GM10248 (cell line): ENCODE measurements around the gene AP3D1.
A peak's percentile ranks its signal among the peaks of the same experiment; 100 is the strongest.
"Not testable (repeated sequence)": the region's sequence is repeated elsewhere in the genome, so short reads cannot be mapped to it uniquely, and the experiment has no call there.

Experiments
- CTCF ChIA-PET: fragments of 300-600 bp; sonication (Branson Sonifier 250); formaldehyde crosslinking; extraction: SDS; loops from one replicate; lab custom pipeline; 2021; ENCODE audit warnings: antibody characterized with exemption; lab: Yijun Ruan, JAX
- POLR2A ChIA-PET: fragments of 350-650 bp; sonication (Branson Sonifier 250); formaldehyde crosslinking; extraction: SDS; loops from one replicate; lab custom pipeline; 2020; ENCODE audit warnings: antibody characterized with exemption; lab: Yijun Ruan, JAX
- DNase-seq: peaks from one replicate; pipeline ENCODE4 v3.0.0; 2012; ENCODE audit errors: extremely low spot score
- CTCF ChIP-seq: IDR thresholded peaks from 2 replicates; pipeline ENCODE4 v1.5.1; 2012; ENCODE audit warnings: mild to moderate bottlenecking, low read depth; ENCODE audit errors: extremely low read depth, missing control alignments, control extremely low read depth

Gene AP3D1

DNA sequence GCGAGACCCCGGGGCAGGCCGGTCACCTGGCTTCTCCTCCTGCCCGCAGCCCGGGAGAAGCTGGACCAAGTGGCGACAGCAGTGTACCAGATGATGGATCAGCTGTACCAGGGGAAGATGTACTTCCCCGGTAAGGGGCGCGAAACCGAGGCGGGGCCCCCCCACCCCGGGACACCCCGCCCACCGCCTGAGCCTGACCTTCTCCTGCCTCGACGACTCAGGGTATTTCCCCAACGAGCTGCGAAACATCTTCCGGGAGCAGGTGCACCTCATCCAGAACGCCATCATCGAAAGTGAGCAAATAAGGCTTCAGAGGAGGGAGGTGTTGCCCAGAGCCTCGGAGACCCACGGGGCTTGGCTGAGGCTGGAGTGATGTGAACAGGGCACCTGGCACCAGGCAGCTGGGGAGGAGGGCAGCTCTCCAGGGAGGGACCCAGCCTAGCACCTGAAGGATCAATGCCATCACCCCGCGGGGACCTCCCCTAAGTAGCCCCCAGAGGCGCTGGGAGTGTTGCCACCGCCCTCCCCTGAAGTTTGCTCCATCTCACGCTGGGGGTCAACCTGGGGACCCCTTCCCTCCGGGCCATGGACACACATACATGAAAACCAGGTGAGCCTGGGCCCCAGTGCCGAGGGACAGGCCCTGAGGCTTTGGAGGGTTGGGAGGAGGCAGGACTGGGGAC lies 54.0 kb downstream of the AP3D1 start:
- TF ChIP-seq CTCF: no peak
- peak; percentile 69 for DNase-seq
- CTCF ChIA-PET: interaction anchor here (1.1 kb wide), 1 partner anchor 9 kb away, joined by 4 read pairs; no protein-coding TSS in a partner anchor
- POLR2A ChIA-PET: interaction anchor here (0.5 to 0.6 kb wide), 2 partner anchors 31 to 1958 kb away, joined by 3 read pairs; no protein-coding TSS in a partner anchor

DNA sequence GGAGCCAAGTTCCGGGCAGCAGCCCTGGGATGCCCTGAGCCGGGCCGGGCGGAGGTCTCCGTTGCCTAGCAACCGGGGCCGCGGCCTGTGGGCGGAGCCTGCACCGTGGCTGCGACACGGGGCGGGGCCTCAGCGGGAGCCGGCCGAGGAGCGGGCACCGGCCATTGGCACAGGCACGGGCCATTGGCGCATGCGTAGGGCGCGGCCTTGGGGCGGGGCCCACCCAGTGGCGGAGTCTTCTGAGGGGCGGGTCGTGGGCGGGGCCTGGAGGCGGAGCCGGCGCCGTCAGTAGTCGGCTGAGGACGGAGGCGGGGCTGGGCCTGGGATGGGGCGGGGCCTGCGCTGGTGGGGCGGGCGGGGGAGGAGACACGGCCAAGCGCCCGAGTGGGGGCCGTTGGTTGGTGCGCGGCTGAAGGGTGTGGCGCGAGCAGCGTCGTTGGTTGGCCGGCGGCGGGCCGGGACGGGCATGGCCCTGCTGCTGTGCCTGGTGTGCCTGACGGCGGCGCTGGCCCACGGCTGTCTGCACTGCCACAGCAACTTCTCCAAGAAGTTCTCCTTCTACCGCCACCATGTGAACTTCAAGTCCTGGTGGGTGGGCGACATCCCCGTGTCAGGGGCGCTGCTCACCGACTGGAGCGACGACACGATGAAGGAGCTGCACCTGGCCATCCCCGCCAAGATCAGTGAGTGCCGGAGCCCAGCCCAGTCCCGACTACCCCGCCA lies 54.7 kb downstream of the AP3D1 start, which contains the start of gene IZUMO4:
Gene IZUMO4 (plus strand): TSS at position 436 of the 723 bp plus-strand sequence. CDS start 31 bp downstream, at position 467.
- ChIA-PET CTCF (interaction anchor here (1.1 to 2.0 kb wide), 2 partner anchors 9 kb away, joined by 4 to 7 read pairs; no protein-coding TSS in a partner anchor), POLR2A (interaction anchor here (0.6 kb wide), 1 partner anchor 1958 kb away, joined by 3 read pairs; no protein-coding TSS in a partner anchor)
- peak; percentile 36 for TF ChIP-seq CTCF
- DNase-seq: peak; percentile 99

DNA sequence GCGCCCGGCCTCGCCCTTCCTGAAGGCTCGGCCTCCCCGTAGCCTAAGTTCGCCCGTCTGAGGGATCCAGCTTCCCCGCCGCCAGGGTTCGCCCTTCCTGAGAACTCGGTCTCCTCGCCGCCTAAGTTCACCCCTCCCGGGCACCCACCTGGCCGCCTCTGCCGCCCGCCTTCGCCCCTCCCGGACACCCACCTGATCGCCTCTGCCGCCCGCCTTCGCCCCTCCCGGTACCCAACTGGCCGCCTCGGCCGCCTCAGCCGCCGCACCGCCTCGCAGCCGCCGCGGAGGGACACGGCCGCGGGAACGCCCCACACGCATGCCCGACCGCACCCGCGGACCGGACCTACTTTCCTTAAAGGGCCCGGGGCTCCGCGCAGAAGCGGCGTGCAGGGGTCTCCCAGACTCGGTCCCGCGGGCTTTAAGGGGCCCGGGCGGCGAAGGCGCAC lies 55.3 kb downstream of the AP3D1 start, which contains the start of gene MOB3A:
Gene MOB3A (minus strand): TSS at position 293 of the 446 bp plus-strand sequence. CDS start 17,766 bp downstream, outside the sequence.
- ChIA-PET POLR2A (interaction anchor here (0.7 to 2.0 kb wide), 2 partner anchors 38 to 44 kb away, joined by 3 to 6 read pairs; no protein-coding TSS in a partner anchor), CTCF (interaction anchor here (1.1 to 2.0 kb wide), 3 partner anchors 9 to 12 kb away, joined by 3 to 7 read pairs (median 6); no protein-coding TSS in a partner anchor)
- TF ChIP-seq CTCF: peak; percentile 61
- no peak for DNase-seq

- CTCF ChIA-PET: interaction anchor here (1.5 to 1.6 kb wide), 2 partner anchors 20 to 49 kb away, joined by 4 read pairs; no protein-coding TSS in a partner anchor
- not testable (repeated sequence) for DNase-seq
- POLR2A ChIA-PET: interaction anchor here (0.6 to 1.2 kb wide), 3 partner anchors 115 to 189 kb away, joined by 3 to 5 read pairs (median 4); no protein-coding TSS in a partner anchor
These were observed 59.3 kb downstream of the AP3D1 start for GRCh38 chr19:2091926-2092525.

DNA sequence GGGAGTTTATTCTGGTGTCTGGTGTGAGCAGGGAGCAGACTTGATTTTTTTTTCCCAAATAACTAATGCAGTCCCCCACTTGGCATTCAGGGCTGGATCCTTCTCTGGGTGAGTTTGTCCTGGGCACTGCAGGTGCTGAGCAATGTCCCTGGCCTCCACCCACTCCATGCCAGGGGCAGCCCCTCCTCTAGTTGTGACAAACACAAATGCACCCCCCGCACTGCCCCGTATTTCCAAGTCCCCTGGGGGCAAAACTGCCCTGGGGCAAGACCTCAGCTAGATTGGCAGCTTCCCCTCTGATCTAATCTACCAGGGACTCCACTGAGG lies 61.7 kb downstream of the AP3D1 start:
- TF ChIP-seq CTCF: no peak
- CTCF ChIA-PET: interaction anchor here (1.1 to 1.6 kb wide), 2 partner anchors 49 to 136 kb away, joined by 3 read pairs; no protein-coding TSS in a partner anchor
- POLR2A ChIA-PET: interaction anchor here (0.6 to 1.4 kb wide), 6 partner anchors 38 to 428 kb away, joined by 3 to 7 read pairs (median 3); partner anchors contain the start of gene GADD45B
- no peak for DNase-seq

GRCh38 chr19:2089001-2089711 lies 62.2 kb downstream of the AP3D1 start:
- CTCF ChIA-PET: interaction anchor here (1.6 kb wide), 2 partner anchors 46 to 136 kb away, joined by 3 read pairs; no protein-coding TSS in a partner anchor
- POLR2A ChIA-PET: interaction anchor here (0.6 to 1.4 kb wide), 5 partner anchors 37 to 428 kb away, joined by 3 to 4 read pairs (median 3); partner anchors contain the start of gene GADD45B
- peak; percentile 64 for DNase-seq
- no peak for TF ChIP-seq CTCF
